Pancreas (tissue), 10 donors: Measurements from ENCODE around the gene TPPP3. TPM values are rescaled to one million over a fixed set of nuclear protein-coding genes. Genes with fewer than 3 reads are reported as not detected.

Experiments
- ATAC-seq, 4 donors: fragments of 200-7000 bp; cut with Tn5 transposase; one replicate each; pipeline versions ENCODE4 v1.8.0 to v1.9.1; 2020; ENCODE audit warnings: mild to moderate bottlenecking in 4 of 4, moderate library complexity in 4 of 4
- DNase-seq, 6 donors: peaks; one replicate each; pipeline ENCODE4 v3.0.0-alpha.2; 2020
- FAIRE-seq: peaks from 2 replicates; lab custom pipeline; 2012; peaks lifted over from hg19 to GRCh38; lab: Jason Lieb, UNC
- H3K27ac ChIP-seq, 4 donors: fragments of 200-600 bp; sonication (generic); 1 replicate in 3 of 4; 2 replicates in 1 of 4; pipeline versions ENCODE4 v1.5.0 to v1.8.0; 2020
- H3K27me3 ChIP-seq, 4 donors: fragments of 200-600 bp; one replicate each; pipeline ENCODE4 v1.8.0; 2021
- H3K36me3 ChIP-seq, 3 donors: fragments of 200-600 bp; sonication (generic) in 1 of 3; one replicate each; pipeline versions ENCODE4 v1.5.0 to v1.8.0; 2020 to 2021
- H3K4me1 ChIP-seq, 3 donors: fragments of 200-600 bp; one replicate each; pipeline ENCODE4 v1.8.0; 2021
- H3K4me3 ChIP-seq, 4 donors: fragments of 200-600 bp; sonication (generic) in 2 of 4; one replicate each; pipeline versions ENCODE4 v1.5.0 to v1.8.0; 2020 to 2021
- H3K9me3 ChIP-seq, 4 donors: fragments of 200-600 bp; one replicate each; pipeline ENCODE4 v1.8.0; 2021
- WGBS, 2 donors: extraction: QIAGEN DNeasy Blood & Tissue Kit; methylation state at CpG; one replicate each; pipeline ENCODE4 v1.1.7; 2013; 5-methylcytosine and 5-hydroxymethylcytosine counted together
- intact Hi-C, 3 donors: fragments of 100-400 bp; cut with DNase I; formaldehyde crosslinking; loops; one replicate each; pipeline versions ENCODE4 v1.11.1 to v1.14.2; 2022
- polyA plus RNA-seq, 2 donors: library from polyadenylated mRNA; stranded (reverse); fragments of 200-250 nt; gene quantifications; one replicate each; pipeline ENCODE4 v1.2.3, GENCODE V29; 2013
- total RNA-seq, 6 donors: library from RNA; stranded (reverse); fragmentation: NEBNext Ultra II Directional in 4 of 6; extraction: Animal tissue kit (Norgen Biotek cat#: 25700) in 4 of 6; gene quantifications; one replicate each; pipeline versions ENCODE4 v1.2.1 to v1.2.4, GENCODE V29; 2021 to 2023
- TF ChIP-seq, protein P1 (sequence below), 4 donors: fragments of 200-600 bp; sonication (generic) in 3 of 4; IDR thresholded peaks; one replicate each; pipeline versions ENCODE4 v1.5.0 to v1.8.0; 2021; ENCODE audit warnings: antibody characterized with exemption in 4 of 4
- donor health status: healthy with polysubstance abuse.
- donor health status: DM: no; HTN: no; CAD: no; lungs with moderate emphysema.
- donor health status: DM: no; HTN: no; CAD: no.
- donor health status: control.
- donor health status: control.
- donor health status: Bipolar disorder and iron deficiency.
- donor health status: DM: yes; HTN: yes; CAD: no.
- donor health status: DM: no; HTN: no; CAD: no.
- donor health status: DM: no; HTN: no; CAD: no.
- donor health status: DM: yes; HTN: yes; CAD: no.

TPPP3 gene
- total and polyA plus RNA-seq, 8 donors, result 4.5 to 76.2 (median 10.6) TPM

DNA sequence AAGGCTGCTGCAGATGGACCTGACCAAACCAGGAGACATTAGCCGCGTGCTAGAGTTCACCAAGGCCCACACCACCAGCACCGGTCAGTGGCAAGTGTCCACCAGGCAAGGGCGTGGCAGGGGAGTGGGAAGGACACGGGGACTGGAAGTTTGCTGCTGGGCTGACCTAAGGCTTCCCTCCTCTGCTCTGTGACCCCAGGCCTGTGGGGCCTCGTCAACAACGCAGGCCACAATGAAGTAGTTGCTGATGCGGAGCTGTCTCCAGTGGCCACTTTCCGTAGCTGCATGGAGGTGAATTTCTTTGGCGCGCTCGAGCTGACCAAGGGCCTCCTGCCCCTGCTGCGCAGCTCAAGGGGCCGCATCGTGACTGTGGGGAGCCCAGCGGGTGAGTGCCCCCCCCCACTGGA is 42.5 kb upstream of the TPPP3 start:
- DNase-seq (peak in 1 of 6 donors; percentile 44), ATAC-seq (no peak), FAIRE-seq (no peak)
- Histone ChIP-seq H3K4me1 (peaks cover 0 to 10% (median 7%) of the 10 kb centered on the region in 3 donors), H3K9me3 (no peaks in the 10 kb centered on the region), H3K36me3 (peaks cover 0 to 19% (median 0%) of the 10 kb centered on the region in 3 donors), H3K27me3 (no peaks in the 10 kb centered on the region), H3K27ac (no peak overlapping the region), H3K4me3 (no peak overlapping the region)
- intact Hi-C loops, result no loop called here
- TF ChIP-seq, protein P1, sequence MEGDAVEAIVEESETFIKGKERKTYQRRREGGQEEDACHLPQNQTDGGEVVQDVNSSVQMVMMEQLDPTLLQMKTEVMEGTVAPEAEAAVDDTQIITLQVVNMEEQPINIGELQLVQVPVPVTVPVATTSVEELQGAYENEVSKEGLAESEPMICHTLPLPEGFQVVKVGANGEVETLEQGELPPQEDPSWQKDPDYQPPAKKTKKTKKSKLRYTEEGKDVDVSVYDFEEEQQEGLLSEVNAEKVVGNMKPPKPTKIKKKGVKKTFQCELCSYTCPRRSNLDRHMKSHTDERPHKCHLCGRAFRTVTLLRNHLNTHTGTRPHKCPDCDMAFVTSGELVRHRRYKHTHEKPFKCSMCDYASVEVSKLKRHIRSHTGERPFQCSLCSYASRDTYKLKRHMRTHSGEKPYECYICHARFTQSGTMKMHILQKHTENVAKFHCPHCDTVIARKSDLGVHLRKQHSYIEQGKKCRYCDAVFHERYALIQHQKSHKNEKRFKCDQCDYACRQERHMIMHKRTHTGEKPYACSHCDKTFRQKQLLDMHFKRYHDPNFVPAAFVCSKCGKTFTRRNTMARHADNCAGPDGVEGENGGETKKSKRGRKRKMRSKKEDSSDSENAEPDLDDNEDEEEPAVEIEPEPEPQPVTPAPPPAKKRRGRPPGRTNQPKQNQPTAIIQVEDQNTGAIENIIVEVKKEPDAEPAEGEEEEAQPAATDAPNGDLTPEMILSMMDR (IDR thresholded peaks at IDR 0.05), result no peak
- 94 to 95% methylated on average over 16 of the region's 16 CpGs for WGBS, 2 donors

DNA sequence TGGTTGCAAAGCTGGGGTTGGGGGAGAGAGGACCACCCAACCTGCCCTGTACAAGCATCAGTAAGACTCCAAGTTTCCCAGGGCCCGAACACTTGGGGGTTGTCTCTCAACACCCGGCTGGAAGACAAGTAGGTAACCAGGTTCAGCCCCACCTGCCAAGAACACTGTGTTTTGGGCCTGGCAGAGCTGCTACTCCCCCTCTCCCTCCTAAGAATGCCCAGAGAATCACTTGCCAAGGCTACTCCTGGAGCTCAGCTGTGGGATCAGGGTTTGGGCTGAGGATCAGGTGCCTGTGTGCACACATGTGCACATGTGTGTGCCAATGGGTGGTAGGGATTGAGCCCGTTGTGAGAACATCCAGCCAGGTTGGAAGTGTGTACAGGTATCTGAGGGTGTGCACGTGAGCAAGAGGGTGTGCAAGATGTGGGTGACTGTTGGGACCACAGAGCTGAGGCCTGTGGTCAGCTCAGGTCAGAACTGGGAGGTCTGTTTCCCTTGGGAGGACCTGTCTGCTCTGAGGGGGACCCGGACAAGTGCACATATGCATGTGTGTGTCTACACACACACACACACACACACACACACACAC is 39.9 kb upstream of the TPPP3 start:
- no peak overlapping the region for H3K27ac ChIP-seq
- H3K4me1 ChIP-seq, result peaks cover 7 to 20% (median 11%) of the 10 kb centered on the region in 3 donors
- intact Hi-C loops, result no loop called here
- WGBS, 2 donors, result 76 to 84% methylated on average over 5 of the region's 5 CpGs
- DNase-seq (peak in 1 of 6 donors; percentile 19), ATAC-seq (no peak), FAIRE-seq (no peak)
- no peaks in the 10 kb centered on the region for H3K27me3 ChIP-seq
- TF ChIP-seq, protein P1 (IDR thresholded peaks at IDR 0.05), result no peak
- no peak overlapping the region for H3K4me3 ChIP-seq
- no peaks in the 10 kb centered on the region for H3K9me3 ChIP-seq
- H3K36me3 ChIP-seq, result peaks cover 0 to 6% (median 0%) of the 10 kb centered on the region in 3 donors

DNA sequence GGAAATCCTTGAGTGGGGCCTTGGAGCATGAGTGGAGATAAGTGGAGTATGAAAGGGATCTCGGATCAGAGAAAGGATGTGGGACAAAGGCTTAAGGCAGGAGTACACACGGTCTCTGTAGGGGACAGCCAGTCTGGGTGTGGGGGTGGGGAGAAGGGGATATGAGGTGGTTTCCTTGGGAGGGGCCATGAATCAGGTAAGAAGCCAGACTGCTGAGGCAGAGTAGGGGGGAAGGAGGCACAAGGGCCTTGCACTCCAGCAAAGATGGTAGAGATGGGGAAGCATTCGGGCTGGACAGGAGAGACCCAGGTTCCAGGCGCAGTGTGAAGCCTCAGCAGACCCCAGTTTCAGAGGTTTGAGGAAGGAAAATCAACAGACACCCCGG is 39.2 kb upstream of the TPPP3 start:
- H3K4me3 ChIP-seq, result no peak overlapping the region
- no peaks in the 10 kb centered on the region for H3K9me3 ChIP-seq
- H3K36me3 ChIP-seq, result no peaks in the 10 kb centered on the region
- DNase-seq (no peak), ATAC-seq (no peak), FAIRE-seq (no peak)
- H3K27ac ChIP-seq, result no peak overlapping the region
- intact Hi-C loops, result no loop called here
- WGBS, 2 donors, result 75 to 85% methylated on average over 5 of the region's 5 CpGs
- TF ChIP-seq, protein P1 (IDR thresholded peaks at IDR 0.05), result no peak
- peaks cover 8 to 20% (median 12%) of the 10 kb centered on the region in 3 donors for H3K4me1 ChIP-seq
- H3K27me3 ChIP-seq, result no peaks in the 10 kb centered on the region

DNA sequence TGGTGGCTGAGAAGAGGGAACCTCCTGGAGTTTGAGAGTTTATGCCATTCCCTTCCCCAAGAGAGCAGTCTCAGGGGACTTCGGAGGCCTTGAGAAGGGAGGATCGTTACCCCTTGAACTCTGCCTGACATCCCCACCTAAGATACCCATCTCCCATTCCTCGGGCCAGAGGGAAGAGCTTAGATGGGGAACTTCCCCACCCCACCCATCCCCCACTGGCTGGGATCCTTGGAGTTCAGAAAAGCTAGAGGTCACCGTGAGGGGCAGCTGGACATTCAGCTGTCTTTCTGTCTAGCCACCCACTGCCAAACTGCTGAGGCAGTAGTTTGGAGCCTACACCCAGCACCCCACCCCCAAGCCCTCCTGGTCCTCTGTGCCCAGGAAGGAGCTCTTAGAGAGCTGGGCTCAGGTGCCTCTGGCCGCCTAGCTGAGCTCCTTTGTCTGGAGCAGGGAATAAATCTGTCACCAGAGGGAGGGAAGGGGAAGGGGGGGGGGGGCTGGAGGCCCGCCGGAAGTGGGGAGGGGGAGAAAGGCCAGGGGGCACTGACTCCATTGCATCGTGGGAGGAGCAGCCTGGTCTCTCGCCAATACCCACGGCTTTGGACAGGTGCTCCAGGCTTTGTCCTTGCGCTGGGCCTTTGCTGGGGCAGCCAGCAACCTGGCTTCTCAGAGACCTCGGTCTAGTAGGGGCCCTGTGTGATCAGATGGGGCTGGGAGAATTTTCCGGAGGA is 38.6 kb upstream of the TPPP3 start:
- FAIRE-seq (no peak), DNase-seq (peak in 1 of 6 donors; percentile 48), ATAC-seq (no peak)
- Histone ChIP-seq H3K27me3 (no peaks in the 10 kb centered on the region), H3K4me3 (peak overlapping the region in 3 of 4 donors; percentile 30 to 57 (median 54)), H3K9me3 (no peaks in the 10 kb centered on the region), H3K36me3 (no peaks in the 10 kb centered on the region), H3K27ac (peak overlapping the region; percentile 67 to 84 (median 77)), H3K4me1 (peaks cover 8 to 20% (median 12%) of the 10 kb centered on the region in 3 donors)
- TF ChIP-seq, protein P1 (IDR thresholded peaks at IDR 0.05), result no peak
- 34 to 36% methylated on average over 11 to 13 of the region's 13 CpGs for WGBS, 2 donors
- intact Hi-C loops, result no loop called here
